ENCODE results near the gene SLC4A2. TPM values are rescaled to one million over a fixed set of nuclear protein-coding genes. Genes with fewer than 3 reads are reported as not detected.

SLC4A2 gene
- total RNA-seq, 1 experiment from 2014 or later: 164 TPM

GRCh38 chr7:151071032-151071866 lies 11.9 kb downstream of the SLC4A2 start (continued):
- no peak for TF ChIP-seq ATF1 (CRISPR knock-in tag; IDR thresholded peaks at IDR 0.05)
- TF ChIP-seq, protein P1, sequence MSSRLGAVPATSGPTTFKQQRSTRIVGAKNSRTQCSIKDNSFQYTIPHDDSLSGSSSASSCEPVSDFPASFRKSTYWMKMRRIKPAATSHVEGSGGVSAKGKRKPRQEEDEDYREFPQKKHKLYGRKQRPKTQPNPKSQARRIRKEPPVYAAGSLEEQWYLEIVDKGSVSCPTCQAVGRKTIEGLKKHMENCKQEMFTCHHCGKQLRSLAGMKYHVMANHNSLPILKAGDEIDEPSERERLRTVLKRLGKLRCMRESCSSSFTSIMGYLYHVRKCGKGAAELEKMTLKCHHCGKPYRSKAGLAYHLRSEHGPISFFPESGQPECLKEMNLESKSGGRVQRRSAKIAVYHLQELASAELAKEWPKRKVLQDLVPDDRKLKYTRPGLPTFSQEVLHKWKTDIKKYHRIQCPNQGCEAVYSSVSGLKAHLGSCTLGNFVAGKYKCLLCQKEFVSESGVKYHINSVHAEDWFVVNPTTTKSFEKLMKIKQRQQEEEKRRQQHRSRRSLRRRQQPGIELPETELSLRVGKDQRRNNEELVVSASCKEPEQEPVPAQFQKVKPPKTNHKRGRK (CRISPR knock-in tag; IDR thresholded peaks at IDR 0.05; ENCODE audit: borderline replicate concordance): no peak

DNA sequence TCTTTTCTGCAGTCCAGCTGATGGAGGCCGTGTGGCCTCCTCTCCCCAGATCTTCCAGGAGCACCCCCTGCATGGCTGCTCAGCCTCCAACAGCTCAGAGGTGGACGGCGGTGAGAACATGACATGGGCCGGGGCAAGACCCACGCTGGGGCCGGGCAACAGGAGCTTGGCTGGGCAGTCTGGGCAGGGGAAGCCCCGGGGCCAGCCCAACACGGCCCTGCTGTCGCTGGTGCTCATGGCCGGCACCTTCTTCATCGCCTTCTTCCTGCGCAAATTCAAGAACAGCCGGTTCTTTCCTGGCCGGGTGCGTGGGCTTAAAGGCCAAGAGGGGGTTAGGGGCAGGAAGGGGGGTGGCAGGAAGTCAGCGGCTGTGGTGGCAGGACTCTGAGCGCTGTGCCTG lies 14.6 kb downstream of the SLC4A2 start:
- H3K27me3 Mint-ChIP-seq (ENCODE audit: low read depth): no peaks in the 10 kb centered on the region
- H3K9me3 Mint-ChIP-seq: no peaks in the 10 kb centered on the region
- ChIA-PET POLR2A (no interaction called here), CTCF (interaction anchor here (0.9 to 1.3 kb wide), 2 partner anchors 12 kb away, joined by 3 read pairs; no protein-coding TSS in a partner anchor)
- no peak for DNase-seq (ENCODE audit: low spot score)
- H3K27ac Mint-ChIP-seq: no peak overlapping the region
- no peak for ATAC-seq
- H3K4me3 Mint-ChIP-seq: no peak overlapping the region
- TF ChIP-seq, protein P2, sequence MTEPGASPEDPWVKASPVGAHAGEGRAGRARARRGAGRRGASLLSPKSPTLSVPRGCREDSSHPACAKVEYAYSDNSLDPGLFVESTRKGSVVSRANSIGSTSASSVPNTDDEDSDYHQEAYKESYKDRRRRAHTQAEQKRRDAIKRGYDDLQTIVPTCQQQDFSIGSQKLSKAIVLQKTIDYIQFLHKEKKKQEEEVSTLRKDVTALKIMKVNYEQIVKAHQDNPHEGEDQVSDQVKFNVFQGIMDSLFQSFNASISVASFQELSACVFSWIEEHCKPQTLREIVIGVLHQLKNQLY (CRISPR knock-in tag; IDR thresholded peaks at IDR 0.05): no peak
- TF ChIP-seq ZNF423 (CRISPR knock-in tag; IDR thresholded peaks at IDR 0.05): no peak
- TF ChIP-seq, protein P1 (CRISPR knock-in tag; IDR thresholded peaks at IDR 0.05; ENCODE audit: borderline replicate concordance): no peak
- TF ChIP-seq, protein P3, sequence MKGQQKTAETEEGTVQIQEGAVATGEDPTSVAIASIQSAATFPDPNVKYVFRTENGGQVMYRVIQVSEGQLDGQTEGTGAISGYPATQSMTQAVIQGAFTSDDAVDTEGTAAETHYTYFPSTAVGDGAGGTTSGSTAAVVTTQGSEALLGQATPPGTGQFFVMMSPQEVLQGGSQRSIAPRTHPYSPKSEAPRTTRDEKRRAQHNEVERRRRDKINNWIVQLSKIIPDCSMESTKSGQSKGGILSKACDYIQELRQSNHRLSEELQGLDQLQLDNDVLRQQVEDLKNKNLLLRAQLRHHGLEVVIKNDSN (CRISPR knock-in tag; IDR thresholded peaks at IDR 0.05): no peak
- no peak for TF ChIP-seq ELF4 (CRISPR knock-in tag; IDR thresholded peaks at IDR 0.05; ENCODE audit: low read depth)
- TF ChIP-seq TEAD1 (CRISPR knock-in tag; IDR thresholded peaks at IDR 0.05): no peak
- TF ChIP-seq, protein P4, sequence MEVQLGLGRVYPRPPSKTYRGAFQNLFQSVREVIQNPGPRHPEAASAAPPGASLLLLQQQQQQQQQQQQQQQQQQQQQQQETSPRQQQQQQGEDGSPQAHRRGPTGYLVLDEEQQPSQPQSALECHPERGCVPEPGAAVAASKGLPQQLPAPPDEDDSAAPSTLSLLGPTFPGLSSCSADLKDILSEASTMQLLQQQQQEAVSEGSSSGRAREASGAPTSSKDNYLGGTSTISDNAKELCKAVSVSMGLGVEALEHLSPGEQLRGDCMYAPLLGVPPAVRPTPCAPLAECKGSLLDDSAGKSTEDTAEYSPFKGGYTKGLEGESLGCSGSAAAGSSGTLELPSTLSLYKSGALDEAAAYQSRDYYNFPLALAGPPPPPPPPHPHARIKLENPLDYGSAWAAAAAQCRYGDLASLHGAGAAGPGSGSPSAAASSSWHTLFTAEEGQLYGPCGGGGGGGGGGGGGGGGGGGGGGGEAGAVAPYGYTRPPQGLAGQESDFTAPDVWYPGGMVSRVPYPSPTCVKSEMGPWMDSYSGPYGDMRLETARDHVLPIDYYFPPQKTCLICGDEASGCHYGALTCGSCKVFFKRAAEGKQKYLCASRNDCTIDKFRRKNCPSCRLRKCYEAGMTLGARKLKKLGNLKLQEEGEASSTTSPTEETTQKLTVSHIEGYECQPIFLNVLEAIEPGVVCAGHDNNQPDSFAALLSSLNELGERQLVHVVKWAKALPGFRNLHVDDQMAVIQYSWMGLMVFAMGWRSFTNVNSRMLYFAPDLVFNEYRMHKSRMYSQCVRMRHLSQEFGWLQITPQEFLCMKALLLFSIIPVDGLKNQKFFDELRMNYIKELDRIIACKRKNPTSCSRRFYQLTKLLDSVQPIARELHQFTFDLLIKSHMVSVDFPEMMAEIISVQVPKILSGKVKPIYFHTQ (CRISPR knock-in tag; IDR thresholded peaks at IDR 0.05): no peak
- TF ChIP-seq, protein P5, sequence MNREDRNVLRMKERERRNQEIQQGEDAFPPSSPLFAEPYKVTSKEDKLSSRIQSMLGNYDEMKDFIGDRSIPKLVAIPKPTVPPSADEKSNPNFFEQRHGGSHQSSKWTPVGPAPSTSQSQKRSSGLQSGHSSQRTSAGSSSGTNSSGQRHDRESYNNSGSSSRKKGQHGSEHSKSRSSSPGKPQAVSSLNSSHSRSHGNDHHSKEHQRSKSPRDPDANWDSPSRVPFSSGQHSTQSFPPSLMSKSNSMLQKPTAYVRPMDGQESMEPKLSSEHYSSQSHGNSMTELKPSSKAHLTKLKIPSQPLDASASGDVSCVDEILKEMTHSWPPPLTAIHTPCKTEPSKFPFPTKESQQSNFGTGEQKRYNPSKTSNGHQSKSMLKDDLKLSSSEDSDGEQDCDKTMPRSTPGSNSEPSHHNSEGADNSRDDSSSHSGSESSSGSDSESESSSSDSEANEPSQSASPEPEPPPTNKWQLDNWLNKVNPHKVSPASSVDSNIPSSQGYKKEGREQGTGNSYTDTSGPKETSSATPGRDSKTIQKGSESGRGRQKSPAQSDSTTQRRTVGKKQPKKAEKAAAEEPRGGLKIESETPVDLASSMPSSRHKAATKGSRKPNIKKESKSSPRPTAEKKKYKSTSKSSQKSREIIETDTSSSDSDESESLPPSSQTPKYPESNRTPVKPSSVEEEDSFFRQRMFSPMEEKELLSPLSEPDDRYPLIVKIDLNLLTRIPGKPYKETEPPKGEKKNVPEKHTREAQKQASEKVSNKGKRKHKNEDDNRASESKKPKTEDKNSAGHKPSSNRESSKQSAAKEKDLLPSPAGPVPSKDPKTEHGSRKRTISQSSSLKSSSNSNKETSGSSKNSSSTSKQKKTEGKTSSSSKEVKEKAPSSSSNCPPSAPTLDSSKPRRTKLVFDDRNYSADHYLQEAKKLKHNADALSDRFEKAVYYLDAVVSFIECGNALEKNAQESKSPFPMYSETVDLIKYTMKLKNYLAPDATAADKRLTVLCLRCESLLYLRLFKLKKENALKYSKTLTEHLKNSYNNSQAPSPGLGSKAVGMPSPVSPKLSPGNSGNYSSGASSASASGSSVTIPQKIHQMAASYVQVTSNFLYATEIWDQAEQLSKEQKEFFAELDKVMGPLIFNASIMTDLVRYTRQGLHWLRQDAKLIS (CRISPR knock-in tag; IDR thresholded peaks at IDR 0.05; ENCODE audit: borderline replicate concordance): no peak
- no peak for TF ChIP-seq ZBTB21 (CRISPR knock-in tag; IDR thresholded peaks at IDR 0.05; ENCODE audit: borderline replicate concordance)
- no peak for TF ChIP-seq ZNF317 (CRISPR knock-in tag; IDR thresholded peaks at IDR 0.05; ENCODE audit: borderline replicate concordance, low read depth)
- no peak for TF ChIP-seq HMGXB4 (CRISPR knock-in tag; IDR thresholded peaks at IDR 0.05)
- no peak for TF ChIP-seq E2F1 (CRISPR knock-in tag; IDR thresholded peaks at IDR 0.05)
- no peak for TF ChIP-seq USF2 (CRISPR knock-in tag; IDR thresholded peaks at IDR 0.05)
- TF ChIP-seq TEAD4 (CRISPR knock-in tag; IDR thresholded peaks at IDR 0.05): no peak
- no peak for TF ChIP-seq NR2C2 (CRISPR knock-in tag; IDR thresholded peaks at IDR 0.05)
- peaks cover 34% of the 10 kb centered on the region for H3K36me3 Mint-ChIP-seq
- H3K4me1 Mint-ChIP-seq: peaks cover 21% of the 10 kb centered on the region
